WTC11 (cell line): ENCODE data around the gene CRELD1. TPM values are rescaled to one million over a fixed set of nuclear protein-coding genes. Genes with fewer than 3 reads are reported as not detected.

Source experiments
- ATAC-seq: fragments of 200-7000 bp; cut with Tn5 transposase; 2 replicates; pipeline ENCODE4 v1.10.0; 2021; ENCODE audit warnings: mild to moderate bottlenecking, moderate library complexity
- CTCF ChIA-PET: fragments of 300-600 bp; sonication (Branson Sonifier 250); formaldehyde crosslinking; loops from one replicate; lab custom pipeline; 2021; ENCODE audit warnings: antibody characterized with exemption; lab: Charles Lee
- POLR2A ChIA-PET: fragments of 350-600 bp; sonication (Branson Sonifier 250); formaldehyde crosslinking; loops from one replicate; lab custom pipeline; 2021; ENCODE audit warnings: antibody characterized with exemption; lab: Charles Lee
- DNase-seq: peaks from one replicate; pipeline ENCODE4 v3.0.0; 2021; ENCODE audit warnings: low spot score
- H3K27ac Mint-ChIP-seq: 2 replicates; pipeline ENCODE4 v1.8.0; 2021; ENCODE audit warnings: mixed read lengths
- H3K27me3 Mint-ChIP-seq: 2 replicates; pipeline ENCODE4 v1.8.0; 2021; ENCODE audit warnings: low read depth, mild to moderate bottlenecking, moderate library complexity, mixed read lengths
- H3K36me3 Mint-ChIP-seq: 2 replicates; pipeline ENCODE4 v1.8.0; 2021; ENCODE audit warnings: mixed read lengths
- H3K4me1 Mint-ChIP-seq: 2 replicates; pipeline ENCODE4 v1.8.0; 2022; ENCODE audit warnings: mixed read lengths
- H3K4me3 Mint-ChIP-seq: 2 replicates; pipeline ENCODE4 v1.8.0; 2021; ENCODE audit warnings: mild to moderate bottlenecking, moderate library complexity, mixed read lengths
- H3K9me3 Mint-ChIP-seq: 2 replicates; pipeline ENCODE4 v1.8.0; 2021; ENCODE audit warnings: mixed read lengths
- ATF1 ChIP-seq: sonication (generic); formaldehyde crosslinking; IDR thresholded peaks from 2 replicates; pipeline ENCODE4 v1.8.1; 2023; ENCODE audit warnings: mild to moderate bottlenecking, moderate library complexity, missing genetic modification reagents
- ATF3 ChIP-seq: sonication (generic); formaldehyde crosslinking; conservative IDR thresholded peaks from 2 replicates; pipeline ENCODE4 v1.8.1; 2022; ENCODE audit warnings: mild to moderate bottlenecking, missing genetic modification reagents
- CTCF ChIP-seq: fragments of 200-600 bp; IDR thresholded peaks from 2 replicates; pipeline ENCODE4 v1.8.0; 2022; ENCODE audit warnings: antibody characterized with exemption
- E2F1 ChIP-seq: sonication (generic); formaldehyde crosslinking; IDR thresholded peaks from 2 replicates; pipeline ENCODE4 v1.8.0; 2022; ENCODE audit warnings: mild to moderate bottlenecking, missing genetic modification reagents
- ELF4 ChIP-seq: sonication (generic); formaldehyde crosslinking; IDR thresholded peaks from 2 replicates; pipeline ENCODE4 v1.8.1; 2022; ENCODE audit warnings: low read depth, mild to moderate bottlenecking, moderate library complexity, missing genetic modification reagents
- ERG ChIP-seq: fragments of 250-450 bp; sonication (Bioruptor Pico); IDR thresholded peaks from 2 replicates; pipeline ENCODE4 v1.8.0; 2021; ENCODE audit warnings: mild to moderate bottlenecking
- ESRRA ChIP-seq: sonication (generic); formaldehyde crosslinking; IDR thresholded peaks from 2 replicates; pipeline ENCODE4 v1.8.1; 2022; ENCODE audit warnings: mild to moderate bottlenecking, missing genetic modification reagents, borderline replicate concordance
- FOXK1 ChIP-seq: sonication (generic); formaldehyde crosslinking; IDR thresholded peaks from 2 replicates; pipeline ENCODE4 v1.8.0; 2022; ENCODE audit warnings: mild to moderate bottlenecking, moderate library complexity, missing genetic modification reagents
- HMGXB4 ChIP-seq: sonication (generic); formaldehyde crosslinking; IDR thresholded peaks from 2 replicates; pipeline ENCODE4 v1.8.1; 2023; ENCODE audit warnings: mild to moderate bottlenecking, moderate library complexity, missing genetic modification reagents
- IRF1 ChIP-seq: sonication (generic); formaldehyde crosslinking; IDR thresholded peaks from 2 replicates; pipeline ENCODE4 v1.8.0; 2023; ENCODE audit warnings: missing genetic modification reagents
- JUN ChIP-seq: sonication (generic); formaldehyde crosslinking; IDR thresholded peaks from 2 replicates; pipeline ENCODE4 v1.8.0; 2023; ENCODE audit warnings: mild to moderate bottlenecking, missing genetic modification reagents
- NFE2L1 ChIP-seq: sonication (generic); formaldehyde crosslinking; IDR thresholded peaks from 2 replicates; pipeline ENCODE4 v1.8.1; 2023; ENCODE audit warnings: missing genetic modification reagents
- NFYB ChIP-seq: sonication (generic); formaldehyde crosslinking; conservative IDR thresholded peaks from 2 replicates; pipeline ENCODE4 v1.8.0; 2022; ENCODE audit warnings: low read depth, missing genetic modification reagents
- NR3C1 ChIP-seq: sonication (generic); formaldehyde crosslinking; conservative IDR thresholded peaks from 2 replicates; pipeline ENCODE4 v1.8.1; 2023; ENCODE audit warnings: low read depth, mild to moderate bottlenecking, missing genetic modification reagents
- RORB ChIP-seq: fragments of 250-450 bp; sonication (Bioruptor Pico); IDR thresholded peaks from 2 replicates; pipeline ENCODE4 v1.9.0; 2021; ENCODE audit warnings: mild to moderate bottlenecking
- SP1 ChIP-seq: sonication (generic); formaldehyde crosslinking; conservative IDR thresholded peaks from 2 replicates; pipeline ENCODE4 v1.8.1; 2022; ENCODE audit warnings: missing genetic modification reagents
- TEAD1 ChIP-seq: sonication (generic); formaldehyde crosslinking; IDR thresholded peaks from 2 replicates; pipeline ENCODE4 v1.8.0; 2022; ENCODE audit warnings: mild to moderate bottlenecking, missing genetic modification reagents
- ZBTB43 ChIP-seq: sonication (generic); formaldehyde crosslinking; IDR thresholded peaks from 2 replicates; pipeline ENCODE4 v1.8.1; 2023; ENCODE audit warnings: mild to moderate bottlenecking, missing genetic modification reagents
- ZMAT4 ChIP-seq: fragments of 250-450 bp; sonication (Bioruptor Pico); IDR thresholded peaks from 2 replicates; pipeline ENCODE4 v1.9.0; 2021; ENCODE audit warnings: mild to moderate bottlenecking
- ZNF121 ChIP-seq: sonication (generic); formaldehyde crosslinking; IDR thresholded peaks from 2 replicates; pipeline ENCODE4 v1.8.0; 2023; ENCODE audit warnings: missing genetic modification reagents
- ZNF138 ChIP-seq: sonication (generic); formaldehyde crosslinking; conservative IDR thresholded peaks from 2 replicates; pipeline ENCODE4 v1.8.1; 2022; ENCODE audit warnings: mild to moderate bottlenecking, moderate library complexity, missing genetic modification reagents
- ZNF232 ChIP-seq: sonication (generic); formaldehyde crosslinking; IDR thresholded peaks from 2 replicates; pipeline ENCODE4 v1.8.0; 2022; ENCODE audit warnings: mild to moderate bottlenecking, missing genetic modification reagents
- ZNF423 ChIP-seq: fragments of 250-450 bp; sonication (Bioruptor Pico); IDR thresholded peaks from 2 replicates; pipeline ENCODE4 v2.1.2; 2022; ENCODE audit warnings: mild to moderate bottlenecking, moderate library complexity
- ZNF671 ChIP-seq: fragments of 250-450 bp; sonication (Bioruptor Pico); IDR thresholded peaks from 2 replicates; pipeline ENCODE4 v1.8.0; 2021; ENCODE audit warnings: mild to moderate bottlenecking
- total RNA-seq: library from RNA; stranded (reverse); gene quantifications from 3 replicates; pipeline ENCODE4 v1.2.3, GENCODE V29; 2021

Gene CRELD1
- total RNA-seq, 1 experiment from 2014 or later = 18.8 TPM

- TF ChIP-seq HMGXB4 (CRISPR knock-in tag) (no peak), FOXK1 (CRISPR knock-in tag) (no peak), JUN (no peak)
Observed at GRCh38 chr3:9949115-9949514, 15.5 kb downstream of the CRELD1 start (continued).

- POLR2A ChIA-PET = no interaction called here
- DNase-seq (no peak), ATAC-seq (no peak)
- H3K4me3 Mint-ChIP-seq = no peak overlapping the region
- H3K36me3 Mint-ChIP-seq = peaks cover 3% of the 10 kb centered on the region; the same call in 1 of the 2 replicates
- TF ChIP-seq RORB (CRISPR knock-in tag) = no peak
- TF ChIP-seq NFE2L1 (CRISPR knock-in tag) = no peak
- no peak for TF ChIP-seq NFYB (CRISPR knock-in tag)
- TF ChIP-seq ELF4 (CRISPR knock-in tag) = no peak
- TF ChIP-seq ZNF232 (CRISPR knock-in tag) = no peak
- TF ChIP-seq CTCF = no peak
- no peak for TF ChIP-seq SP1
- no peak for TF ChIP-seq HMGXB4 (CRISPR knock-in tag)
- no peak for TF ChIP-seq ATF1 (CRISPR knock-in tag)
- H3K4me1 Mint-ChIP-seq = peaks cover 12% of the 10 kb centered on the region
- no peak overlapping the region for H3K27ac Mint-ChIP-seq
- no peaks in the 10 kb centered on the region for H3K9me3 Mint-ChIP-seq
- CTCF ChIA-PET = interaction anchor here (4.5 kb wide), 1 partner anchor 17 kb away, joined by 143 read pairs; the partner anchor contains the start of gene CRELD1
- peaks cover 19% of the 10 kb centered on the region for H3K27me3 Mint-ChIP-seq
Observed at GRCh38 chr3:9949626-9950025, 16.0 kb downstream of the CRELD1 start.

- Mint-ChIP-seq H3K4me3 (peak overlapping the region; percentile 85), H3K9me3 (no peaks in the 10 kb centered on the region), H3K27me3 (peaks cover 25% of the 10 kb centered on the region), H3K36me3 (peaks cover 3% of the 10 kb centered on the region; the same call in 1 of the 2 replicates), H3K4me1 (peaks cover 25% of the 10 kb centered on the region), H3K27ac (no peak overlapping the region)
- ChIA-PET CTCF (interaction anchor here (0.7 to 1.8 kb wide), 5 partner anchors 18 to 224 kb away, joined by 3 to 14 read pairs (median 3); partner anchors contain the start of gene CRELD1), POLR2A (interaction anchor here (0.7 to 1.8 kb wide), 3 partner anchors 18 to 203 kb away, joined by 3 to 7 read pairs (median 3); partner anchors contain the start of genes CRELD1 and FANCD2)
- TF ChIP-seq ZNF423 (no peak), E2F1 (CRISPR knock-in tag) (no peak), ZNF138 (no peak), ESRRA (CRISPR knock-in tag) (no peak), ZNF121 (no peak), ERG (CRISPR knock-in tag) (no peak), ZBTB43 (CRISPR knock-in tag) (no peak), ZMAT4 (CRISPR knock-in tag) (no peak), TEAD1 (CRISPR knock-in tag) (no peak), NR3C1 (CRISPR knock-in tag) (no peak), IRF1 (no peak), SP1 (no peak), ATF3 (CRISPR knock-in tag) (no peak), ZNF671 (CRISPR knock-in tag) (no peak)
- no peak for ATAC-seq
- DNase-seq = no peak
Observed at GRCh38 chr3:9951126-9951525, 17.5 kb downstream of the CRELD1 start.
